Thyroid gland (tissue), 4 donors: ENCODE results near the gene WDR83. TPM values are rescaled to one million over a fixed set of nuclear protein-coding genes. Genes with fewer than 3 reads are reported as not detected.

Experiments used
- DNase-seq, 2 donors: peaks; one replicate each; pipeline ENCODE4 v3.0.0-alpha.2; 2019
- H3K27ac ChIP-seq, 3 donors: fragments of 200-600 bp; sonication (generic); 1 replicate in 2 of 3; 2 replicates in 1 of 3; pipeline ENCODE4 v1.5.1; 2016 to 2019; ENCODE audit warnings: mild to moderate bottlenecking in 1 of 3, moderate library complexity in 1 of 3
- H3K27me3 ChIP-seq: fragments of 200-600 bp; sonication (generic); one replicate; pipeline ENCODE4 v1.5.1; 2019
- H3K36me3 ChIP-seq, 2 donors: fragments of 200-600 bp; sonication (generic); one replicate each; pipeline ENCODE4 v1.5.1; 2016 to 2019
- H3K4me1 ChIP-seq, 2 donors: fragments of 200-600 bp; sonication (generic); one replicate each; pipeline ENCODE4 v1.5.1; 2017 to 2019
- H3K4me3 ChIP-seq, 3 donors: fragments of 200-600 bp; sonication (generic); replicated peaks in 1 of 3; 1 replicate in 2 of 3; 2 replicates in 1 of 3; pipeline ENCODE4 v1.5.1; 2016; ENCODE audit warnings: mild to moderate bottlenecking in 1 of 3
- H3K9me3 ChIP-seq: fragments of 200-600 bp; sonication (generic); one replicate; pipeline ENCODE4 v1.5.1; 2017
- CTCF ChIP-seq, 6 experiments: fragments of 200-600 bp in 3 of 6; fragments of 450-650 bp in 3 of 6; sonication (generic) in 3 of 6; IDR thresholded peaks; one replicate each; pipeline ENCODE4 v1.5.1; 2016 to 2019; ENCODE audit warnings: antibody characterized with exemption in 6 of 6, mild to moderate bottlenecking in 2 of 6, inconsistent platforms in 1 of 6, moderate library complexity in 1 of 6
- POLR2A ChIP-seq, 2 donors: fragments of 450-650 bp; IDR thresholded peaks; one replicate each; pipeline ENCODE4 v1.6.1; 2017; ENCODE audit warnings: antibody characterized with exemption in 2 of 2, mild to moderate bottlenecking in 2 of 2, moderate library complexity in 1 of 2
- WGBS, 2 donors: methylation state at CpG; one replicate each; pipeline ENCODE4 v1.1.5; 2017; 5-methylcytosine and 5-hydroxymethylcytosine counted together
- intact Hi-C: fragments of 100-400 bp; cut with DNase I; formaldehyde crosslinking; loops from one replicate; pipeline ENCODE4 v1.15.1; 2023
- total RNA-seq, 4 donors: library from RNA; depleted of rRNA; stranded (reverse); fragments of >200 nt; gene quantifications; one replicate each; pipeline ENCODE4 v1.2.3, GENCODE V29; 2016

The WDR83 gene
- total RNA-seq, 4 donors from 2014 or later: 9.5 to 17.5 (median 14.3) TPM

GRCh38 chr19:12655546-12655945, 11.1 kb upstream of the WDR83 start:
- Histone ChIP-seq H3K9me3 (no peaks in the 10 kb centered on the region), H3K4me1 (no peaks in the 10 kb centered on the region), H3K27ac (no peak overlapping the region), H3K4me3 (no peak overlapping the region), H3K36me3 (peaks cover 12 to 16% of the 10 kb centered on the region in 2 donors), H3K27me3 (no peaks in the 10 kb centered on the region)
- WGBS, 2 donors: 94% methylated on average over 8 of the region's 8 CpGs
- no peak for DNase-seq
- intact Hi-C loops: no loop called here
- TF ChIP-seq POLR2A (IDR thresholded peaks at IDR 0.05) (no peak), CTCF (IDR thresholded peaks at IDR 0.05) (no peak)

DNA sequence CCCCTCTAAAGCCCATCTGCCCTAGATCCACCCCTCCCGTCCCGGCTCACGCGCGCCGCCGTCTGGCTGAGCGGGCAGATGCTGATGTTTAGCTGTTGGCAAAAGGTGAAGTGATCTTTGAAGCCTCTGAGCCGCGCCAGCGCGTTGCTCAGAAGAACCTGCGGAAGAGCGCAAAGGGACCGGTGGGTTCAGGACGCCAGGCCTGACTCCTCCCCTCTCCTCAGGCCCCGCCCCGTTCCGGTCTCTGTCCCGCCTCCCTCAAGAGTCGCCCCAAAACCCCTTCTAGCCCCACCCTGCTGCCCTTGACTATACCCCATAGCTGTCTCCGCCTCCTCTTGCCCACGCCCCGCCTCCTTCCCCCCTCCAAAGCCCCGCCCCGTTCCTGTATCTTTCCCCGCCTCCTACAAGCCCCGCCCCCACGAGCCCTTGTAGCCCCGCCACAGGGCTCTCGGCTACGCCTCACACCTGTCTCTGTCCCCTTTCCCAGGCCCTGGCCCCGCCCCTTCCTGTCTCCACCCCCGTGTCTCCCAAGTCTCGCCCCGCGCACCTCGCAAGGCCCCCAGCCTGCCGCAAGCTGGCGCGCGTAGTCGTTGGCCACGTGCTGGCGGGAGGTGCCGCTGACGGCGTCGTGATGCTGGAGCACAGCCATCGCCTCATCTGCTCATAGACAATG, 9.6 kb upstream of the WDR83 start:
- WGBS, 2 donors: 66 to 70% methylated on average over 48 to 50 of the region's 50 CpGs
- Histone ChIP-seq H3K36me3 (peaks cover 19 to 25% of the 10 kb centered on the region in 2 donors), H3K27ac (no peak overlapping the region), H3K27me3 (no peaks in the 10 kb centered on the region), H3K9me3 (no peaks in the 10 kb centered on the region), H3K4me1 (no peaks in the 10 kb centered on the region), H3K4me3 (no peak overlapping the region)
- no peak for DNase-seq
- TF ChIP-seq POLR2A (IDR thresholded peaks at IDR 0.05) (no peak), CTCF (IDR thresholded peaks at IDR 0.05) (no peak)
- intact Hi-C loops: no loop called here

DNA sequence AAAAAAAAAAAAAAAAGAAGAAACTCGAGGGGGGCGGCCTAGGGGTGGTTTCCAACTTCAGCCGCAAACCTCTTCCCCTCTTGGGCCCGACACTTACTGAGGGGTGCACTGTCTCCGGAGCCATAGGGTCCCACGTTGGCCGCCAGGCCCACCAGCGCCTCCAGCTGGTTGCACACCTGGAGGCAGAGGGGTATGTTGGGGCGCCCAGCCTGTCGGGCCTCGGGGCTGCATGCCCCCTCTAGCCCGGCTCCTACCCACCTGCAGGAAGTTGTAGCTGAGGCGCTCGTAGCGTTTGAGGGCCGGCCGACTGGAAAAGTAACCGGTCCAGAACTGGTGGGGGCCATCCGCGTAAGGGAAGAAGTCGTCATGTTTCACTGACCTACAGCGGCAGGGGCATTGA, 8.6 kb upstream of the WDR83 start:
- no peak for DNase-seq
- peaks cover 23 to 29% of the 10 kb centered on the region in 2 donors for H3K36me3 ChIP-seq

DNA sequence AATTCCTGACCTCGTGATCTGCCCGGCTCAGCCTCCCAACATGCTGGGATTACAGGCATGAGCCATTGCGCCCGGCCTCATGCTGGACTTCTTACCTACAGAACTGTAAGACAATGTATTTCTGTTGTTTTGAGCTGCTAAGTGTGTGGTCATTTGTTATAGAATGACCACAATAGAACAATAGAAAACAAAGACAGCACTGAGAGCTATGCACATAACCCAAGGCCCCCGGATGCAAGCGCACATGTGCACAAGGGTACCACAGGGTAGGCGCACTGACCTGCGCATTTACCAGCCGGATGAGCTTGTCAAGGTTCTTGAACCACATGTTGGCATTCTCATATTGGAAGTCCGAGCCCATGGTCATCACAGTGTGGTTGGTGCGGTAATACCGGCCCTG, 5.6 kb upstream of the WDR83 start:
- intact Hi-C loops: no loop called here
- 94 to 97% methylated on average over 8 to 12 of the region's 12 CpGs for WGBS, 2 donors

More for the DNA sequence above, 8.6 kb upstream of the WDR83 start:
- WGBS, 2 donors: 85 to 93% methylated on average over 11 to 19 of the region's 22 CpGs
- H3K9me3 ChIP-seq: no peaks in the 10 kb centered on the region
- H3K4me3 ChIP-seq: no peak overlapping the region
- no peaks in the 10 kb centered on the region for H3K4me1 ChIP-seq
- intact Hi-C loops: no loop called here
- no peaks in the 10 kb centered on the region for H3K27me3 ChIP-seq
- TF ChIP-seq POLR2A (IDR thresholded peaks at IDR 0.05): no peak
- TF ChIP-seq CTCF (IDR thresholded peaks at IDR 0.05): no peak
- no peak overlapping the region for H3K27ac ChIP-seq

More for the DNA sequence above, 5.6 kb upstream of the WDR83 start:
- Histone ChIP-seq H3K27ac (no peak overlapping the region), H3K36me3 (peaks cover 21 to 23% of the 10 kb centered on the region in 2 donors), H3K27me3 (no peaks in the 10 kb centered on the region), H3K4me3 (no peak overlapping the region), H3K9me3 (no peaks in the 10 kb centered on the region), H3K4me1 (peaks cover 0 to 5% of the 10 kb centered on the region in 2 donors)
- TF ChIP-seq POLR2A (IDR thresholded peaks at IDR 0.05): no peak
- no peak for TF ChIP-seq CTCF (IDR thresholded peaks at IDR 0.05)
- DNase-seq: no peak
